Endothelial cell (in vitro differentiated cells): Measurements from ENCODE around the gene ZFHX3. TPM values are rescaled to one million over a fixed set of nuclear protein-coding genes. Genes with fewer than 3 reads are reported as not detected.
A peak's percentile ranks its signal among the peaks of the same experiment; 100 is the strongest.

Source experiments
- DNase-seq: peaks from one replicate; pipeline ENCODE4 v3.0.0; 2021; ENCODE audit warnings: low spot score
- H3K27ac Mint-ChIP-seq: one replicate; pipeline ENCODE4 v1.8.0; 2021; ENCODE audit warnings: mixed read lengths, inconsistent platforms; ENCODE audit not compliant: unreplicated experiment
- H3K27me3 Mint-ChIP-seq: one replicate; pipeline ENCODE4 v1.8.0; 2021; ENCODE audit warnings: mild to moderate bottlenecking, moderate library complexity, mixed read lengths, inconsistent platforms; ENCODE audit not compliant: unreplicated experiment
- H3K36me3 Mint-ChIP-seq: one replicate; pipeline ENCODE4 v1.8.0; 2021; ENCODE audit warnings: mild to moderate bottlenecking, low read depth, mixed read lengths, inconsistent platforms; ENCODE audit not compliant: unreplicated experiment
- H3K4me1 Mint-ChIP-seq: one replicate; pipeline ENCODE4 v1.8.0; 2021; ENCODE audit warnings: mild to moderate bottlenecking, mixed read lengths, inconsistent platforms; ENCODE audit not compliant: unreplicated experiment
- H3K4me3 Mint-ChIP-seq: one replicate; pipeline ENCODE4 v1.8.0; 2021; ENCODE audit warnings: mild to moderate bottlenecking, mixed read lengths, inconsistent platforms; ENCODE audit not compliant: unreplicated experiment
- H3K9me3 Mint-ChIP-seq: one replicate; pipeline ENCODE4 v1.8.0; 2021; ENCODE audit warnings: mixed read lengths, inconsistent platforms; ENCODE audit not compliant: unreplicated experiment
- CTCF ChIP-seq: fragments of 200-600 bp; sonication (generic); IDR thresholded peaks from one replicate; pipeline ENCODE4 v1.5.0; 2021; ENCODE audit warnings: antibody characterized with exemption; ENCODE audit not compliant: unreplicated experiment
- total RNA-seq: library from RNA; stranded (reverse); fragmentation: NEBNext Ultra II Directional; extraction: Animal tissue kit (Norgen Biotek cat#: 25700); gene quantifications from one replicate; pipeline ENCODE4 v1.2.1, GENCODE V29; 2021; ENCODE audit not compliant: unreplicated experiment

ZFHX3 gene
- total RNA-seq, 1 donor from 2014 or later: 17.7 TPM

DNA sequence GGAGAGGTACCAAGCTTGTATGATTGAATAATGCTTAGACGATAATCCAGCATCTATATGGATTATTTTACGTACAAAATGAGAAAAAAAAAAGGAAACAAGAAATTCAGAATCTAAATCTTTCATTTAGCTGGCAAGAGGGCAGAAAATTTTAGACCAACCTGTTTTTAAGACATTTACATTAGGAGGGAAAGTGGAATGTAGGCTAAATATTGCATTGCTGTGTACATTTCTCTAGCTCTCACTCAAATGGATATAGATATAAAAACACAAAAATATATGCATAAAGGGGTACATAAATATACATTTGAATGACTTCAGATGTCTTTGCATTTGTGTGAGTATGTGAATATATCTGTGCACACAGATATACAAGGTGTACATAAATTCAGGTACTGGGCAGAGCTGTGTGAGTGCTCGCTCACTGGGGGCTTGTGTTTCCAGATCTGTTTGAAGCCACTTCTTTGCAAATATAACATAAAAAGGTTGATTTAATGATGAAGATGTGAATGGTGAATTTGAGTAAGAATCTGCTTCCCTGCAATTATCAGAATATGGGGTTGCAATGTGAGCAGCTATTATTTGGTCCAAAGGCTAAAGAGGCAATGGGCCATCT is 14.2 kb upstream of the ZFHX3 start:
- no peak for TF ChIP-seq CTCF
- Mint-ChIP-seq H3K4me3 (peak overlapping the region; percentile 63), H3K27me3 (peaks cover 28% of the 10 kb centered on the region), H3K27ac (no peak overlapping the region), H3K4me1 (peaks cover 52% of the 10 kb centered on the region), H3K9me3 (no peaks in the 10 kb centered on the region), H3K36me3 (peaks cover 7% of the 10 kb centered on the region)
- DNase-seq: no peak

DNA sequence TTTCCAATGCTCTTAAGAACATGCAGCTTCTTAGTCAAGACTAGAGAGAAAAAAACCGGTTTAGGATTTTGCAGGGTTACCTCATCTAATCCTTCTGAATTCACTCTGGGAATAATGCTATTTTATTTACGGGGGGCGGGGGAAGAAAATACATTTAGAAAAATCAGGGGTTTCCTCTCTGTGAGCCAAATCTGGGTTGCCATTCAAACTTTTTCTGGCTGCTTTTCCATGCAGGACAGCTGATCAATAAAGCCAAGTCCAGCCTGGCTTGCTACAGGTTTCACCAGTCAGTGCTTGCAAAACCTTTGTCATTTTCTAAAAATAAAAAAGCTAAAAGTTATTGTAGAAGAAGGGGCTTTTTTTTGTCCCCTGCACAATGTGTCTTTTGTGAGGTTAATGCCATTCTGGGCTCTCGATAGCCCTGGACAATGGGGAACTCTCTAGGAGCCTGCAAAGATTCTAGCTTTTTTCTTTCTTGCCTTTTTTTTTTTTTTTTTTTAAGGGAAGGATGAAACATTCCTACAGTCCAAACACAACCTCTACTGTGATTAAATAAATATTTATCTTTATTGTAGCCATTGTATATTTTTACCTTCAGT is 13.1 kb upstream of the ZFHX3 start:
- no peak for TF ChIP-seq CTCF
- Mint-ChIP-seq H3K36me3 (peaks cover 10% of the 10 kb centered on the region), H3K27ac (no peak overlapping the region), H3K9me3 (no peaks in the 10 kb centered on the region), H3K4me1 (peaks cover 58% of the 10 kb centered on the region), H3K4me3 (no peak overlapping the region), H3K27me3 (peaks cover 31% of the 10 kb centered on the region)
- DNase-seq: no peak

DNA sequence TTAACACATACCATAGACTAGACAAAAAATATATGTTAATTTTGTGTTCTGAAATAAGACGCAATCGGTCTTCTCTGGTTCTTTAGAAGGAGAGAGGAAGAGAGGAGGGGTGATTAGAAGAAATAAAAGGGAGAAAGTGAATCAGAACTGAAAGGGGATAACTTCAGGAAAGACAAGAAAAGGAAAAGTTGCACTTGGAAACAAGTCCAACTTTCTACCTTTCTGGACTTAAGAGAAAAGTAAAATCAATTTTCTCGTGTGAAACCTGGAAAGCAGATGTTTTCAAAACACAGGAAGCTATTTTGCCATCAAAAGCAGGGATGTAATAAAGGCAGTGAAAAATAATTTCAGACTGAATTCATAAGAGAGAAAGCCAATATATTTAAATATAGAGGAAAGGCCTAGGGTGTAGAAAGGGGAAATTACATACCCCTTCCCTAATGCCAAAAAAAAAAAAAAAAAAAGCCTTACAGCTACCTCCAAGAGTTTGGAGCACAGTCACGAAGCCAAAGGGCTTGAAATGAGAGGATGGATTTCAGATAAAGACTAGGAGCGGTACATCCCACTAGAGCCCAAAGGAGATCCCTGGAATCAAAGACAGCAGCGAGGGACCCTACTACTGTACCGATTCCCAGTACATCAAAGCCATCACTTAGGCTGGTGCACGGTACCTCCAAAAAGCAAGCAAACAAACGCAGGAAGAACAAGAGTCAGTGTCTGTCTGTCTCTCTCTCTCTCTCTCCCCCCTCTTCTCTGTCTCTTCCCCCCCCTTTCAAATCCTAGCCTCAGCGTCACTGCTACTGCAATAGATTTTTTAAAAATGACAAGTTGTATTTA is 12.1 kb upstream of the ZFHX3 start:
- Mint-ChIP-seq H3K36me3 (peaks cover 7% of the 10 kb centered on the region), H3K4me1 (peaks cover 63% of the 10 kb centered on the region), H3K4me3 (peak overlapping the region; percentile 94), H3K27me3 (peaks cover 29% of the 10 kb centered on the region), H3K9me3 (no peaks in the 10 kb centered on the region), H3K27ac (no peak overlapping the region)
- TF ChIP-seq CTCF: no peak
- no peak for DNase-seq

DNA sequence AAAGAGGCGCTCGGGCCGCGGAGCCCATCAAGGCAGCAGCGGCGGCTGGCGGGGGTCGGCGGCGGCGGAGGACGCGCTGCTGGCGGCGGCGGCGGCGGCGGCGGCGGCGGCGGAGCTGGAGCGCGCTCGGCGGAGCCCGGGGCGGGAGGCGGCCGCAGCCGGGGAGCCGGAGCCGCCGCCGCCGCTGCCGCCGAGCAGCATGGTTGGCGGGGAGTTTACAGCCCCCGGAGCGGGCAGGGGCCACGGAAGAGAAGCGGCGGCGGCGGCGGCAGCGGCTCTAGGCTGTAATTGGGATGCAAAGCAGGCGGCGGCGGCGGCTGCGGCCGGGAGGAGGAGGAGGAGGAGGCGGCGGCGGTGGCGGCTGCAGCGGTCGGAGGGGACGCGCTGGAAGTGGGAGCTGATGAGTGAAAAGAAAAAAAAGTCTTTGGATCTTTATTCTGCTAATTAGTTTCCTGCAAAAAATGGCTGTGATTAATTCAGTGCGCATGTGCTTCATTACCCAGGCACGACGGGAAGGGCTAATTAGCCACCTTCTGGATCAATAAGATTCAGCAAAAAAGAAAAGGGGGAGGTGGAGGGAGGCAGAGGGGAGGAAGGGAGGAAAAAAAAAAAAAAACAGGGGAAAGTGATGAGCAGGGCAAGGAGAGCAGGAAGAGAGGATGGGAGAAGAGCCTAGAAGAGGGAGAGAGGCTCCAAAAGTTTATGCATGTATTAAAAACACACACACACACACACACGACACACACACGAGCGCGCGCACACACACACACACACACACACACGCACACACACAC is 10.9 kb upstream of the ZFHX3 start:
- Mint-ChIP-seq H3K9me3 (no peaks in the 10 kb centered on the region), H3K4me3 (peak overlapping the region; percentile 94), H3K36me3 (peaks cover 7% of the 10 kb centered on the region), H3K27ac (peak overlapping the region; percentile 61), H3K4me1 (peaks cover 65% of the 10 kb centered on the region), H3K27me3 (peaks cover 30% of the 10 kb centered on the region)
- no peak for TF ChIP-seq CTCF
- peak; percentile 56 for DNase-seq
